B cell (primary cell): ENCODE measurements around the gene SP6. TPM values are rescaled to one million over a fixed set of nuclear protein-coding genes. Genes with fewer than 3 reads are reported as not detected.
A peak's percentile ranks its signal among the peaks of the same experiment; 100 is the strongest.

Experiments
- ATAC-seq: fragments of 200-7000 bp; cut with Tn5 transposase; one replicate; pipeline ENCODE4 v1.10.0; 2021; ENCODE audit warnings: low read depth, mild to moderate bottlenecking, moderate number of reproducible peaks, moderate library complexity
- CTCF ChIA-PET: fragments of 350-600 bp; sonication (Branson Sonifier 250); formaldehyde crosslinking; loops from one replicate; lab custom pipeline; 2021; ENCODE audit warnings: antibody characterized with exemption, inconsistent platforms; lab: Charles Lee
- POLR2A ChIA-PET: fragments of 350-600 bp; sonication (Branson Sonifier 250); formaldehyde crosslinking; loops from one replicate; lab custom pipeline; 2021; ENCODE audit warnings: antibody characterized with exemption; lab: Charles Lee
- DNase-seq: peaks from one replicate; pipeline ENCODE4 v3.0.0; 2013
- H2AFZ ChIP-seq: 2 replicates; pipeline ENCODE4 v1.6.1; 2012; ENCODE audit warnings: mild to moderate bottlenecking, low read depth, low read length; ENCODE audit not compliant: insufficient read depth, poor library complexity, severe bottlenecking
- H3K27ac ChIP-seq, 2 donors: 1 replicate in 1 of 2; 2 replicates in 1 of 2; pipeline ENCODE4 v1.5.1; 2012 to 2013; ENCODE audit warnings: low read length in 2 of 2, mild to moderate bottlenecking in 2 of 2, moderate library complexity in 1 of 2
- H3K27me3 ChIP-seq, 4 experiments: fragments of 200-600 bp in 1 of 4; sonication (generic) in 1 of 4; replicated peaks in 1 of 4; 1 replicate in 2 of 4; 2 replicates in 2 of 4; pipeline versions ENCODE4 v1.6.1 to v1.7.0; 2013 to 2016; ENCODE audit warnings: low read length in 3 of 4, mild to moderate bottlenecking in 2 of 4, mixed read lengths in 1 of 4, moderate library complexity in 1 of 4; ENCODE audit not compliant: insufficient read depth in 4 of 4, control insufficient read depth in 3 of 4; ENCODE audit errors: control extremely low read depth in 1 of 4
- H3K36me3 ChIP-seq, 2 experiments: replicated peaks in 1 of 2; 1 replicate in 1 of 2; 2 replicates in 1 of 2; pipeline versions ENCODE4 v1.6.1 to v1.7.1; 2013; ENCODE audit warnings: low read length in 1 of 2; ENCODE audit not compliant: insufficient read depth in 2 of 2, control insufficient read depth in 1 of 2; ENCODE audit errors: control extremely low read depth in 1 of 2, extremely low read depth in 1 of 2
- H3K4me1 ChIP-seq, 2 donors: fragments of 200-600 bp in 1 of 2; sonication (generic) in 1 of 2; 1 replicate in 1 of 2; 2 replicates in 1 of 2; pipeline versions ENCODE4 v1.5.1 to v1.6.1; 2013 to 2017; ENCODE audit warnings: low read length in 2 of 2; ENCODE audit not compliant: control insufficient read depth in 2 of 2, insufficient read depth in 2 of 2
- H3K4me2 ChIP-seq: replicated peaks from 2 replicates; pipeline ENCODE3; 2012; ENCODE audit warnings: mild to moderate bottlenecking, low read depth, low read length; ENCODE audit not compliant: poor library complexity, severe bottlenecking
- H3K4me3 ChIP-seq, 5 experiments: fragments of 200-600 bp in 1 of 5; sonication (generic) in 1 of 5; 1 replicate in 3 of 5; 2 replicates in 2 of 5; pipeline versions ENCODE4 v1.5.1 to v1.7.0; 2011 to 2016; ENCODE audit warnings: low read length in 4 of 5, mild to moderate bottlenecking in 4 of 5, low read depth in 2 of 5, control low read depth in 1 of 5, moderate library complexity in 1 of 5; ENCODE audit not compliant: insufficient read depth in 1 of 5; ENCODE audit errors: control extremely low read depth in 1 of 5, extremely low read depth in 1 of 5
- H3K79me2 ChIP-seq: fragments of 200-600 bp; sonication (generic); one replicate; pipeline ENCODE4 v1.6.0; 2016; ENCODE audit warnings: low read length; ENCODE audit not compliant: control insufficient read depth, insufficient read depth
- H3K9ac ChIP-seq: fragments of 200-600 bp; sonication (generic); 2 replicates; pipeline ENCODE4 v1.6.1; 2017; ENCODE audit warnings: mild to moderate bottlenecking, low read length, moderate library complexity
- H3K9me3 ChIP-seq, 3 donors: one replicate each; pipeline versions ENCODE4 v1.6.1 to v1.7.1; 2013; ENCODE audit warnings: low read length in 2 of 3; ENCODE audit not compliant: control insufficient read depth in 2 of 3, insufficient read depth in 1 of 3; ENCODE audit errors: control extremely low read depth in 1 of 3
- H4K20me1 ChIP-seq: 2 replicates; pipeline ENCODE4 v1.6.0; 2012; ENCODE audit warnings: mild to moderate bottlenecking, low read length; ENCODE audit not compliant: insufficient read depth, control insufficient read depth, poor library complexity, severe bottlenecking
- H3K27ac Mint-ChIP-seq: one replicate; pipeline ENCODE4 v1.8.0; 2021; ENCODE audit warnings: mixed read lengths
- H3K27me3 Mint-ChIP-seq: one replicate; pipeline ENCODE4 v1.8.0; 2021; ENCODE audit warnings: mixed read lengths
- H3K4me1 Mint-ChIP-seq: one replicate; pipeline ENCODE4 v1.8.0; 2021; ENCODE audit warnings: mixed read lengths
- H3K4me3 Mint-ChIP-seq: one replicate; pipeline ENCODE4 v1.8.0; 2021; ENCODE audit warnings: mixed read lengths
- H3K9me3 Mint-ChIP-seq: one replicate; pipeline ENCODE4 v1.8.0; 2022; ENCODE audit warnings: mixed read lengths; ENCODE audit not compliant: insufficient read depth
- EZH2 ChIP-seq: IDR thresholded peaks from 2 replicates; pipeline ENCODE4 v1.6.1; 2012; ENCODE audit warnings: borderline replicate concordance, low read depth, mild to moderate bottlenecking, moderate library complexity, low read length; ENCODE audit not compliant: insufficient read depth, poor library complexity, severe bottlenecking
- WGBS: methylation state at CpG from one replicate; pipeline ENCODE4 v1.1.5; 2013; ENCODE audit warnings: missing lambda C conversion rate; ENCODE audit not compliant: insufficient coverage; 5-methylcytosine and 5-hydroxymethylcytosine counted together
- intact Hi-C: fragments of 100-400 bp; cut with micrococcal nuclease; formaldehyde crosslinking; loops from one replicate; pipeline ENCODE4 v1.10.0; 2022
- polyA plus RNA-seq: library from polyadenylated mRNA; depleted of rRNA; stranded (reverse); fragments of >200 nt; gene quantifications from 2 replicates; pipeline ENCODE4 v1.2.3, GENCODE V29; 2012
- total RNA-seq, 2 donors: library from RNA; stranded (reverse); fragments of 120-200 nt in 1 of 2; gene quantifications; 1 replicate in 1 of 2; 2 replicates in 1 of 2; pipeline versions ENCODE4 v1.2.3 to v1.2.4, GENCODE V29; 2013 to 2022
- TF ChIP-seq, protein P1 (sequence below): fragments of 200-600 bp; IDR thresholded peaks from one replicate; pipeline ENCODE4 v1.8.0; 2022; ENCODE audit warnings: antibody characterized with exemption, mild to moderate bottlenecking

Gene SP6
- total and polyA plus RNA-seq, 2 donors (not counting 1 experiment from before 2014, with no cell fraction given) = 0.04 TPM; not detected in 1

DNA sequence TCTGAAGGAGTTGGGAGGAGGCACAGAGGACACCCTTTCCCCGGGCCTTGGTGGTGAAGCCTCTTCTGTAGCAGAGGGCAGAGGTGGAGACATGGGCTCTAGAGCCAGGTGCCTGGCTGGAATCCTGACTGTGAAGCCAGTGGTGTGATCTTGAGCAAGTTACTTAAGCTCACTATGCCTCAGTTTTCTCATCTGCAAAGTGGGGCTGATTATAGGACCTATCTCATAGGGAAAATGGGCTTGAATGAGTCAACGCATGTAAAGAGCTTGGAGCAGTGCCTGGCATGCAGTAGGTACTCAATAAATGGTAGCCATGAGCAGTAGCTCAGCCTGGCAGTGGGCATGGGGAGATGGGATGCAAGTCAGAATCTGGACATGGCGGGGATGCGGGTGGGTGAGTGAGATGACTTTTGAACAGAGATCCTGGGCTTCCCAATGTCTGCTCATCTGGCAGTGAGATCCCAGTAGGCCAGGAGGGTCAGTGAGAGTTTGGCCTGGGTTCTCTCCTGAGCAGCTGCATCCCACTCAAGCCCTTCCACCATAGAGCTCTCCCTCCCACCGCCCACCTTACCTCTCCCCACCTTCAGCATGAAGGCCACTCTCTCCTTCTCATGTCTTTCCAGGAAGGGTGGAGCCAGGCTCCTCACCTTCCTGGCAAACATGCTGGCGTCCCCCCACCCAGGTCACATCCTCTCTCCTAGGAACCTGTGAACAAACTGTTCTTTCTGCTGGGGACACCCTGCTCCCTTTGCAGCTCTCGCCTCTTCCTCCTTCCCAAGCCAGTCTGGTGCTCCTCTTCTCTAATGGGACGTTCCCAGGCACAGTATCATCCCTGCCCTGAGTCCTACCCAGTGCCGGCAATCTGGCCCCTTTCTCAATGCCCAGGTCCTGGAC, 32.0 kb upstream of the SP6 start:
- Mint-ChIP-seq H3K4me3 (no peak overlapping the region), H3K4me1 (no peaks in the 10 kb centered on the region), H3K27ac (no peak overlapping the region), H3K27me3 (peaks cover 26% of the 10 kb centered on the region), H3K9me3 (no peaks in the 10 kb centered on the region)
- no peak overlapping the region for H3K27ac ChIP-seq
- peak overlapping the region; percentile 18 for H3K4me2 ChIP-seq
- peaks cover 0 to 4% of the 10 kb centered on the region in 2 donors for H3K4me1 ChIP-seq
- H3K9ac ChIP-seq = no peak overlapping the region
- ATAC-seq (no peak), DNase-seq (no peak)
- no peak for TF ChIP-seq EZH2
- TF ChIP-seq, protein P1, sequence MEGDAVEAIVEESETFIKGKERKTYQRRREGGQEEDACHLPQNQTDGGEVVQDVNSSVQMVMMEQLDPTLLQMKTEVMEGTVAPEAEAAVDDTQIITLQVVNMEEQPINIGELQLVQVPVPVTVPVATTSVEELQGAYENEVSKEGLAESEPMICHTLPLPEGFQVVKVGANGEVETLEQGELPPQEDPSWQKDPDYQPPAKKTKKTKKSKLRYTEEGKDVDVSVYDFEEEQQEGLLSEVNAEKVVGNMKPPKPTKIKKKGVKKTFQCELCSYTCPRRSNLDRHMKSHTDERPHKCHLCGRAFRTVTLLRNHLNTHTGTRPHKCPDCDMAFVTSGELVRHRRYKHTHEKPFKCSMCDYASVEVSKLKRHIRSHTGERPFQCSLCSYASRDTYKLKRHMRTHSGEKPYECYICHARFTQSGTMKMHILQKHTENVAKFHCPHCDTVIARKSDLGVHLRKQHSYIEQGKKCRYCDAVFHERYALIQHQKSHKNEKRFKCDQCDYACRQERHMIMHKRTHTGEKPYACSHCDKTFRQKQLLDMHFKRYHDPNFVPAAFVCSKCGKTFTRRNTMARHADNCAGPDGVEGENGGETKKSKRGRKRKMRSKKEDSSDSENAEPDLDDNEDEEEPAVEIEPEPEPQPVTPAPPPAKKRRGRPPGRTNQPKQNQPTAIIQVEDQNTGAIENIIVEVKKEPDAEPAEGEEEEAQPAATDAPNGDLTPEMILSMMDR = no peak
- peaks cover 0 to 14% (median 2%) of the 10 kb centered on the region in 4 experiments for H3K27me3 ChIP-seq
- H3K79me2 ChIP-seq = no peaks in the 10 kb centered on the region
- POLR2A ChIA-PET = no interaction called here
- H3K36me3 ChIP-seq = no peaks in the 10 kb centered on the region
- H2AFZ ChIP-seq = no peak overlapping the region
- CTCF ChIA-PET = interaction anchor here (15.3 kb wide), 1 partner anchor 39 kb away, joined by 436 read pairs; the partner anchor contains the start of genes SCRN2 and SP6
- H4K20me1 ChIP-seq = no peaks in the 10 kb centered on the region
- WGBS = 81% methylated on average over 7 of the region's 9 CpGs
- H3K9me3 ChIP-seq = no peaks in the 10 kb centered on the region
- no peak overlapping the region for H3K4me3 ChIP-seq
- intact Hi-C loops = no loop called here

DNA sequence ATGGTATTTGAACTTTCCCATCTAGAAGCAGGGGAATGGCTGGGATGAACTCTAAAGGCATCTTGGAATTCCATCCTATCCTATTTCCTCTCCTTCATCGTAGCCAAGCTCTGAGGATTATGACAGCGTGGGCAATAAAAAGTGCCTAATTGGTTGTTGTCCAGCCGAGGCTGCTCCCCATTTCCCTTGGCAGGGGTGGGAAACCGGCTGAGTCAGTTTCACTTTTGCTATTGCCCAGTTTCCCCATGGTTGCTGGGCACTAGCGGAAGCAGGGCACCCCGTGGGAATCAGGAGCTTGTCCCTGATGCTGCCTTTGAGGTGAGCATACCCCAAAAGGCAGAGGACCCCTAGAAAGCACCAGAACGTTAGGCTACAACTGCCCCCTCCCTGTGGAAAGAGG, 31.3 kb upstream of the SP6 start:
- Histone ChIP-seq H3K36me3 (no peaks in the 10 kb centered on the region), H3K4me1 (peaks cover 0 to 4% of the 10 kb centered on the region in 2 donors), H3K79me2 (no peaks in the 10 kb centered on the region), H3K4me2 (peak overlapping the region; percentile 18), H3K9me3 (no peaks in the 10 kb centered on the region), H3K4me3 (no peak overlapping the region), H3K27ac (no peak overlapping the region), H3K9ac (no peak overlapping the region), H3K27me3 (peaks cover 0 to 20% (median 2%) of the 10 kb centered on the region in 4 experiments), H4K20me1 (no peaks in the 10 kb centered on the region), H2AFZ (no peak overlapping the region)
- no peak overlapping the region for H3K4me3 Mint-ChIP-seq
- intact Hi-C loops = no loop called here
- CTCF ChIA-PET = interaction anchor here (15.3 kb wide), 1 partner anchor 38 kb away, joined by 436 read pairs; the partner anchor contains the start of genes SCRN2 and SP6
- no peak for TF ChIP-seq EZH2
- TF ChIP-seq, protein P1 = no peak
- POLR2A ChIA-PET = no interaction called here
- WGBS = 17% methylated on average over 7 of the region's 7 CpGs
- H3K27ac Mint-ChIP-seq = no peak overlapping the region
- ATAC-seq (no peak), DNase-seq (no peak)
- H3K27me3 Mint-ChIP-seq = peaks cover 33% of the 10 kb centered on the region
- H3K4me1 Mint-ChIP-seq = no peaks in the 10 kb centered on the region
- no peaks in the 10 kb centered on the region for H3K9me3 Mint-ChIP-seq
